Testis (tissue), 3 donors: ENCODE results near the gene RASGRF1. TPM values are rescaled to one million over a fixed set of nuclear protein-coding genes. Genes with fewer than 3 reads are reported as not detected.
"Not testable (repeated sequence)": the region's sequence is repeated elsewhere in the genome, so short reads cannot be mapped to it uniquely, and the experiment has no call there.

Experiments used
- DNase-seq: peaks from one replicate; pipeline ENCODE4 v3.0.0-alpha.2; 2019
- H3K27ac ChIP-seq, 2 donors: fragments of 200-600 bp; sonication (generic); one replicate each; pipeline ENCODE4 v1.5.1; 2019
- H3K27me3 ChIP-seq: fragments of 200-600 bp; sonication (generic); one replicate; pipeline ENCODE4 v1.5.1; 2019
- H3K36me3 ChIP-seq: fragments of 200-600 bp; sonication (generic); one replicate; pipeline ENCODE4 v1.5.1; 2017; ENCODE audit warnings: low read depth; ENCODE audit errors: missing control alignments
- H3K4me1 ChIP-seq: fragments of 200-600 bp; sonication (generic); one replicate; pipeline ENCODE4 v1.5.1; 2019
- H3K4me3 ChIP-seq, 2 donors: fragments of 200-600 bp; sonication (generic); one replicate each; pipeline ENCODE4 v1.5.1; 2017 to 2019
- H3K9me3 ChIP-seq: fragments of 200-600 bp; sonication (generic); one replicate; pipeline ENCODE4 v1.5.1; 2017
- POLR2A ChIP-seq: fragments of 450-650 bp; IDR thresholded peaks from one replicate; pipeline ENCODE4 v1.6.1; 2017; ENCODE audit warnings: antibody characterized with exemption, mild to moderate bottlenecking, moderate library complexity
- WGBS, 2 donors: methylation state at CpG; one replicate each; pipeline ENCODE4 v1.1.5; 2018; 5-methylcytosine and 5-hydroxymethylcytosine counted together
- intact Hi-C: fragments of 100-400 bp; cut with DNase I; formaldehyde crosslinking; loops from one replicate; pipeline ENCODE4 v1.15.1; 2023; ENCODE audit warnings: low total_unique reads
- polyA plus RNA-seq: library from polyadenylated mRNA; stranded (reverse); fragments of 350-450 nt; fragmentation: Illumina TruSeq; extraction: RNeasy Lipid Tissue Mini Kit (QIAGEN cat#74804); gene quantifications from one replicate; pipeline ENCODE4 v1.2.3, GENCODE V29; 2014; ENCODE audit warnings: low read depth, low replicate concordance; ENCODE audit not compliant: insufficient read depth
- total RNA-seq, 2 donors: library from RNA; depleted of rRNA; stranded (reverse); fragments of >200 nt; gene quantifications; one replicate each; pipeline ENCODE4 v1.2.3, GENCODE V29; 2016
- TF ChIP-seq, protein P1 (sequence below), 3 experiments: fragments of 450-650 bp in 2 of 3; fragments of 200-600 bp in 1 of 3; sonication (generic) in 1 of 3; IDR thresholded peaks; one replicate each; pipeline ENCODE4 v1.5.1; 2016 to 2019; ENCODE audit warnings: antibody characterized with exemption in 3 of 3, mild to moderate bottlenecking in 2 of 3, moderate library complexity in 1 of 3

The RASGRF1 gene
- total and polyA plus RNA-seq, 3 donors from 2014 or later: 2.6 to 3.3 (median 3.1) TPM

DNA sequence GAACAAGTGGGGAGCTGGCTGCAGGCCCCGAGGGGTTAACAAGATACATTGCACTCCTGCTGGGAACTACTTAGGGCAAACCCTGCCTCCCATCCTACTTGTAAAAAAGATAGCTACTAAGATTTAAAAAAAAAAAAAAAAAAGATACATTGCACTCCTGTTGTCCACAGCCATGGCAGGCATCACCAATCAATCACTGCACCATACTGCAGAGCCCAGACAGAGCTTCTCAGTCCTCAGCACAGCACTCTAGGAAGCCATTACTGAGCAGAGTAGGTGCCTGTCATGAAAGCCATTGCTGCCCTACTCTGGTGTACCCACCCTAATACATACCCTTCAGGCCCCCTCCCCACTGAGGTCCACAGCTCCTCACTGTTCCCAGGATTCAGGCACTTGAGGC is 64.8 kb downstream of the RASGRF1 start:
- WGBS, 2 donors: 83 to 92% methylated on average over 1 of the region's 1 CpG
- no peak for DNase-seq
- H3K27ac ChIP-seq: no peak overlapping the region
- intact Hi-C loops: loop anchor here (5.0 kb wide), 1 partner anchor 156 kb away; no protein-coding TSS in a partner anchor
- TF ChIP-seq POLR2A: no peak
- TF ChIP-seq, protein P1, sequence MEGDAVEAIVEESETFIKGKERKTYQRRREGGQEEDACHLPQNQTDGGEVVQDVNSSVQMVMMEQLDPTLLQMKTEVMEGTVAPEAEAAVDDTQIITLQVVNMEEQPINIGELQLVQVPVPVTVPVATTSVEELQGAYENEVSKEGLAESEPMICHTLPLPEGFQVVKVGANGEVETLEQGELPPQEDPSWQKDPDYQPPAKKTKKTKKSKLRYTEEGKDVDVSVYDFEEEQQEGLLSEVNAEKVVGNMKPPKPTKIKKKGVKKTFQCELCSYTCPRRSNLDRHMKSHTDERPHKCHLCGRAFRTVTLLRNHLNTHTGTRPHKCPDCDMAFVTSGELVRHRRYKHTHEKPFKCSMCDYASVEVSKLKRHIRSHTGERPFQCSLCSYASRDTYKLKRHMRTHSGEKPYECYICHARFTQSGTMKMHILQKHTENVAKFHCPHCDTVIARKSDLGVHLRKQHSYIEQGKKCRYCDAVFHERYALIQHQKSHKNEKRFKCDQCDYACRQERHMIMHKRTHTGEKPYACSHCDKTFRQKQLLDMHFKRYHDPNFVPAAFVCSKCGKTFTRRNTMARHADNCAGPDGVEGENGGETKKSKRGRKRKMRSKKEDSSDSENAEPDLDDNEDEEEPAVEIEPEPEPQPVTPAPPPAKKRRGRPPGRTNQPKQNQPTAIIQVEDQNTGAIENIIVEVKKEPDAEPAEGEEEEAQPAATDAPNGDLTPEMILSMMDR (IDR thresholded peaks at IDR 0.05): no peak
- H3K36me3 ChIP-seq: no peaks in the 10 kb centered on the region
- no peaks in the 10 kb centered on the region for H3K27me3 ChIP-seq
- no peaks in the 10 kb centered on the region for H3K4me1 ChIP-seq
- no peaks in the 10 kb centered on the region for H3K9me3 ChIP-seq
- no peak overlapping the region for H3K4me3 ChIP-seq

GRCh38 chr15:79025201-79025600 is 65.4 kb downstream of the RASGRF1 start:
- 87 to 93% methylated on average over 5 to 6 of the region's 6 CpGs for WGBS, 2 donors
- Histone ChIP-seq H3K4me1 (no peaks in the 10 kb centered on the region), H3K4me3 (no peak overlapping the region), H3K36me3 (no peaks in the 10 kb centered on the region), H3K9me3 (no peaks in the 10 kb centered on the region), H3K27me3 (no peaks in the 10 kb centered on the region), H3K27ac (no peak overlapping the region)
- DNase-seq: no peak
- intact Hi-C loops: loop anchor here (5.0 kb wide), 1 partner anchor 157 kb away; no protein-coding TSS in a partner anchor
- TF ChIP-seq POLR2A: no peak
- TF ChIP-seq, protein P1 (IDR thresholded peaks at IDR 0.05): no peak

DNA sequence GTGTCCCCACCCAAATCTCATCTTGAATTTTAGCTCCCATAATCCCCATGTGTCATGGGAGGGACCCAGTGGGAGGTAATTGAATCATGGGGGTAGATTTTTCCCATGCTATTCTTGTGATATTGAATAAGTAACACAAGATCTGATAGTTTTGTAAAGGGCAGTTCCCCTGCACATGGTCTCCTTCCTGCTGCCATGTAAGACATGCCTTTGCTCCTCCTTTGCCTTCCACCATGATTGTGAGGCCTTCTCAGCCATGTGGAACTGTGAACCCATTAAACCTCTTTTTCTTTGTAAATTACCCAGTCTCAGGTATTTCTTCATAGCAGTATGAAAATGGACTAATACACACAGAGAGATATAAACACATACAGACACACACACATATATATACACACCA is 66.1 kb downstream of the RASGRF1 start:
- H3K9me3 ChIP-seq, intact Hi-C loops, H3K27ac ChIP-seq, DNase-seq, H3K4me3 ChIP-seq, H3K36me3 ChIP-seq, H3K27me3 ChIP-seq, H3K4me1 ChIP-seq: not testable (repeated sequence)

DNA sequence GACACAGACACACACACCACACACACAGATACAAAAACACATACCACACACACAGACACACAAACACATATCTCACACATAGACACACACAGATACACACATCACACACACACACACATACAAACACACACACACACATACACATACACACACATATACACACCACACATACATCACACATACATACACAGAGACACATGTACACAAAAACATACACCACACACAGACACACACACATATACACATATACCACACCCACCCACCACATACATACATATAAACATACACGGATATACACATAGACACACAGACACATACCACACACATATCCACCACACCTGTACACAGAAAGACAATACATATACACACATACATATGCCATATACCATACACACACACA is 66.7 kb downstream of the RASGRF1 start:
- H3K4me1 ChIP-seq: no peaks in the 10 kb centered on the region
- intact Hi-C loops: no loop called here
- no peaks in the 10 kb centered on the region for H3K36me3 ChIP-seq
- 94 to 100% methylated on average over 1 of the region's 1 CpG for WGBS, 2 donors
- no peak overlapping the region for H3K4me3 ChIP-seq
- TF ChIP-seq POLR2A: no peak
- TF ChIP-seq, protein P1 (IDR thresholded peaks at IDR 0.05): no peak
- DNase-seq: no peak
- H3K27me3 ChIP-seq: no peaks in the 10 kb centered on the region
- no peak overlapping the region for H3K27ac ChIP-seq
- no peaks in the 10 kb centered on the region for H3K9me3 ChIP-seq

DNA sequence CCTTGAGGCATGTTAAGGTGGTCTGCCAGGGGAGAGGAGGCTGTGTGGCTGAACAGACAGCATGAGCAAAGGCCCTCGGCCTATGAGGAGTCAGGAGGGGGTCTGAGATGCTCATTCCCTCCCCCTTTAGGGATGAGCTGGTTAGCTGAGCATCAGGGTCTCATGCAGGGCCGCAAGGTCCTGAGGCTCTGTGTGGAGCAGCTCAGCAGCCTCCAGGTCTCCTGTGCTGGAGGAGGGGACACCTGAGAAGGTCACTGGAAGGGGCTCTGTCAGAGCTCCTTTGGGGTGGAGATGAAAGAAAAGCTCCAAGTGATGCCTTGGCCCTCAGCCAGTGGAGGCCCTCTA is 67.1 kb downstream of the RASGRF1 start:
- Histone ChIP-seq H3K9me3 (no peaks in the 10 kb centered on the region), H3K4me1 (no peaks in the 10 kb centered on the region), H3K36me3 (no peaks in the 10 kb centered on the region), H3K4me3 (no peak overlapping the region), H3K27ac (no peak overlapping the region), H3K27me3 (no peaks in the 10 kb centered on the region)
- DNase-seq: no peak
- intact Hi-C loops: no loop called here
- TF ChIP-seq POLR2A: no peak
- TF ChIP-seq, protein P1 (IDR thresholded peaks at IDR 0.05): no peak
- WGBS, 2 donors: 86 to 88% methylated on average over 1 to 2 of the region's 2 CpGs
